ENCODE results near the gene GPR65.

- no peak for TF ChIP-seq POLR2A (IDR thresholded peaks at IDR 0.05; ENCODE audit: low read depth, low read length)
- no peak for TF ChIP-seq POLR2AphosphoS5 (IDR thresholded peaks at IDR 0.05; ENCODE audit: low read depth, low read length)
- no peak for TF ChIP-seq TAF1 (IDR thresholded peaks at IDR 0.05; ENCODE audit: borderline replicate concordance, low read depth, low read length)
These were observed 58.9 kb downstream of the GPR65 start for GRCh38 chr14:88063811-88064210.
